Small intestine (tissue), 7 donors: ENCODE results near the gene FOXF1. TPM values are rescaled to one million over a fixed set of nuclear protein-coding genes. Genes with fewer than 3 reads are reported as not detected.

ENCODE experiments used
- DNase-seq, 2 donors: peaks; one replicate each; pipeline versions ENCODE4 v3.0.0 to v3.0.0-alpha.2; 2013
- FAIRE-seq: peaks from 2 replicates; lab custom pipeline; 2012; peaks lifted over from hg19 to GRCh38; lab: Jason Lieb, UNC
- H3K27ac ChIP-seq, 3 donors: one replicate each; pipeline ENCODE4 v1.5.1; 2013; ENCODE audit warnings: low read length in 2 of 3, mild to moderate bottlenecking in 2 of 3, control low read depth in 1 of 3, inconsistent platforms in 1 of 3, low read depth in 1 of 3, moderate library complexity in 1 of 3
- H3K27me3 ChIP-seq, 3 donors: one replicate each; pipeline ENCODE4 v1.6.1; 2013; ENCODE audit warnings: low read length in 3 of 3, inconsistent platforms in 1 of 3; ENCODE audit not compliant: control insufficient read depth in 3 of 3, insufficient read depth in 3 of 3
- H3K36me3 ChIP-seq, 3 donors: one replicate each; pipeline ENCODE4 v1.6.1; 2013; ENCODE audit warnings: low read length in 3 of 3, inconsistent platforms in 1 of 3, low read depth in 1 of 3, mild to moderate bottlenecking in 1 of 3, moderate library complexity in 1 of 3; ENCODE audit not compliant: control insufficient read depth in 3 of 3, insufficient read depth in 2 of 3
- H3K4me1 ChIP-seq, 3 donors: one replicate each; pipeline ENCODE4 v1.6.1; 2013; ENCODE audit warnings: low read length in 2 of 3, inconsistent platforms in 1 of 3, low read depth in 1 of 3, mild to moderate bottlenecking in 1 of 3, moderate library complexity in 1 of 3; ENCODE audit not compliant: control insufficient read depth in 3 of 3, insufficient read depth in 2 of 3
- H3K4me3 ChIP-seq, 3 donors: one replicate each; pipeline ENCODE4 v1.5.1; 2013; ENCODE audit warnings: low read length in 3 of 3, control low read depth in 1 of 3, inconsistent platforms in 1 of 3, low read depth in 1 of 3, mild to moderate bottlenecking in 1 of 3, moderate library complexity in 1 of 3
- H3K9me3 ChIP-seq, 2 donors: one replicate each; pipeline ENCODE4 v1.6.1; 2013; ENCODE audit warnings: low read depth in 1 of 2, low read length in 1 of 2; ENCODE audit not compliant: control insufficient read depth in 2 of 2, insufficient read depth in 1 of 2
- WGBS, 3 donors: extraction: QIAGEN DNeasy Blood & Tissue Kit; methylation state at CpG; one replicate each; pipeline ENCODE4 v1.1.7; 2013; 5-methylcytosine and 5-hydroxymethylcytosine counted together
- polyA plus RNA-seq, 4 donors: library from polyadenylated mRNA; stranded (reverse) in 3 of 4; unstranded in 1 of 4; fragments of 200-250 nt in 3 of 4; fragments of 120-200 nt in 1 of 4; gene quantifications; one replicate each; pipeline versions ENCODE4 v1.2.1 to v1.2.3, GENCODE V29; 2013
- donor health status: healthy with polysubstance abuse.
- donor health status: control.
- donor health status: control.
- donor health status: Bipolar disorder and iron deficiency.
- donor health status: healthy.

The FOXF1 gene
- polyA plus RNA-seq, 4 donors, result 4.6 to 17.4 (median 7.2) TPM; not detected in 1

GRCh38 chr16:86513471-86514277, 3.3 kb downstream of the FOXF1 start:
- FAIRE-seq (no peak), DNase-seq (peak in 1 of 2 donors; percentile 13)
- Histone ChIP-seq H3K9me3 (no peaks in the 10 kb centered on the region), H3K4me3 (peak overlapping the region in 2 of 3 donors; percentile 47 to 76), H3K36me3 (peaks cover 0 to 55% (median 0%) of the 10 kb centered on the region in 3 donors), H3K4me1 (peaks cover 0 to 12% (median 2%) of the 10 kb centered on the region in 3 donors), H3K27ac (peak overlapping the region in 2 of 3 donors; percentile 82 to 94), H3K27me3 (peaks cover 28 to 81% (median 31%) of the 10 kb centered on the region in 3 donors)
- 17 to 20% (median 19%) methylated on average over 35 of the region's 35 CpGs for WGBS, 3 donors

- peaks cover 0 to 8% (median 2%) of the 10 kb centered on the region in 3 donors for H3K4me1 ChIP-seq
- peaks cover 24 to 77% (median 31%) of the 10 kb centered on the region in 3 donors for H3K27me3 ChIP-seq
- FAIRE-seq (no peak), DNase-seq (no peak)
- peak overlapping the region in 2 of 3 donors; percentile 65 to 85 for H3K27ac ChIP-seq
- no peaks in the 10 kb centered on the region for H3K9me3 ChIP-seq
- 13 to 22% (median 15%) methylated on average over 18 of the region's 18 CpGs for WGBS, 3 donors
- H3K4me3 ChIP-seq, result peak overlapping the region in 2 of 3 donors; percentile 34 to 76
- peaks cover 0 to 55% (median 0%) of the 10 kb centered on the region in 3 donors for H3K36me3 ChIP-seq
Observed at GRCh38 chr16:86514481-86515376, 4.4 kb downstream of the FOXF1 start.

- H3K27me3 ChIP-seq, result peaks cover 21 to 77% (median 31%) of the 10 kb centered on the region in 3 donors
- peaks cover 0 to 55% (median 0%) of the 10 kb centered on the region in 3 donors for H3K36me3 ChIP-seq
- H3K27ac ChIP-seq, result peak overlapping the region; percentile 52 to 85 (median 65)
- no peaks in the 10 kb centered on the region for H3K9me3 ChIP-seq
- DNase-seq, result peak in 1 of 2 donors; percentile 14
- peaks cover 0 to 8% (median 0%) of the 10 kb centered on the region in 3 donors for H3K4me1 ChIP-seq
- no peak for FAIRE-seq
- 21 to 26% (median 25%) methylated on average over 26 to 29 of the region's 29 CpGs for WGBS, 3 donors
- peak overlapping the region in 2 of 3 donors; percentile 34 to 76 for H3K4me3 ChIP-seq
Observed at GRCh38 chr16:86515413-86515776, 5.1 kb downstream of the FOXF1 start.

GRCh38 chr16:86515777-86516622, 5.7 kb downstream of the FOXF1 start:
- WGBS, 3 donors, result 12 to 16% (median 13%) methylated on average over 62 to 64 of the region's 64 CpGs
- H3K4me3 ChIP-seq, result peak overlapping the region in 2 of 3 donors; percentile 34 to 76
- peak overlapping the region; percentile 52 to 85 (median 65) for H3K27ac ChIP-seq
- peaks cover 21 to 78% (median 31%) of the 10 kb centered on the region in 3 donors for H3K27me3 ChIP-seq
- FAIRE-seq (no peak), DNase-seq (peak in 1 of 2 donors; percentile 22)
- H3K9me3 ChIP-seq, result no peaks in the 10 kb centered on the region
- H3K36me3 ChIP-seq, result peaks cover 0 to 55% (median 0%) of the 10 kb centered on the region in 3 donors
- peaks cover 0 to 8% (median 0%) of the 10 kb centered on the region in 3 donors for H3K4me1 ChIP-seq

- Histone ChIP-seq H3K27me3 (peaks cover 21 to 76% (median 29%) of the 10 kb centered on the region in 3 donors), H3K9me3 (no peaks in the 10 kb centered on the region), H3K4me1 (peaks cover 0 to 8% (median 0%) of the 10 kb centered on the region in 3 donors), H3K27ac (peak overlapping the region in 2 of 3 donors; percentile 65 to 85), H3K4me3 (peak overlapping the region in 1 of 3 donors; percentile 76), H3K36me3 (peaks cover 0 to 52% (median 0%) of the 10 kb centered on the region in 3 donors)
- 14 to 23% (median 17%) methylated on average over 28 to 29 of the region's 29 CpGs for WGBS, 3 donors
- DNase-seq (peak in 1 of 2 donors; percentile 13), FAIRE-seq (no peak)
Observed at GRCh38 chr16:86516623-86517003, 6.3 kb downstream of the FOXF1 start.

- DNase-seq (peak in 1 of 2 donors; percentile 7), FAIRE-seq (no peak)
- peaks cover 0 to 8% (median 0%) of the 10 kb centered on the region in 3 donors for H3K4me1 ChIP-seq
- peaks cover 18 to 73% (median 26%) of the 10 kb centered on the region in 3 donors for H3K27me3 ChIP-seq
- H3K27ac ChIP-seq, result peak overlapping the region in 2 of 3 donors; percentile 65 to 85
- peaks cover 0 to 48% (median 0%) of the 10 kb centered on the region in 3 donors for H3K36me3 ChIP-seq
- peak overlapping the region in 1 of 3 donors; percentile 76 for H3K4me3 ChIP-seq
- H3K9me3 ChIP-seq, result no peaks in the 10 kb centered on the region
- 41 to 47% (median 42%) methylated on average over 9 of the region's 9 CpGs for WGBS, 3 donors
Observed at GRCh38 chr16:86517033-86517432, 6.7 kb downstream of the FOXF1 start.

GRCh38 chr16:86517652-86518258, 7.4 kb downstream of the FOXF1 start:
- Histone ChIP-seq H3K36me3 (peaks cover 0 to 41% (median 0%) of the 10 kb centered on the region in 3 donors), H3K4me1 (peaks cover 0 to 8% (median 0%) of the 10 kb centered on the region in 3 donors), H3K9me3 (no peaks in the 10 kb centered on the region), H3K27ac (peak overlapping the region in 2 of 3 donors; percentile 65 to 85), H3K27me3 (peaks cover 12 to 65% (median 26%) of the 10 kb centered on the region in 3 donors), H3K4me3 (no peak overlapping the region)
- WGBS, 3 donors, result 11 to 20% (median 13%) methylated on average over 17 of the region's 17 CpGs
- no peak for FAIRE-seq
- DNase-seq, result peak; percentile 24 to 59
